HG03575 (cell line): Measurements from ENCODE around the gene SERINC1.
"Not testable (repeated sequence)": the region's sequence is repeated elsewhere in the genome, so short reads cannot be mapped to it uniquely, and the experiment has no call there.

ENCODE experiments used
- ATAC-seq: cut with Tn5 transposase; IDR thresholded peaks from one replicate; pipeline ENCODE4 v1.9.1; 2021; ENCODE audit not compliant: unreplicated experiment, insufficient number of reproducible peaks, low FRiP score; ENCODE audit errors: extremely low read depth

The SERINC1 gene

GRCh38 chr6:122471107-122472021 is at the start of gene SERINC1:
Gene SERINC1, minus strand, starts transcription at chr6:122471807. Its CDS starts 70 bp downstream, at chr6:122471737.
- ATAC-seq, result peak; percentile 99

GRCh38 chr6:122511193-122511924 is 39.8 kb upstream of the SERINC1 start:
- no peak for ATAC-seq

- not testable (repeated sequence) for ATAC-seq
These were observed 33.6 kb upstream of the SERINC1 start for GRCh38 chr6:122505170-122505569.

GRCh38 chr6:122501475-122501874 is 29.9 kb upstream of the SERINC1 start:
- no peak for ATAC-seq

- ATAC-seq, result no peak
These were observed 24.0 kb upstream of the SERINC1 start for GRCh38 chr6:122495612-122496011.

- no peak for ATAC-seq
These were observed 23.2 kb upstream of the SERINC1 start for GRCh38 chr6:122494665-122495272.

- ATAC-seq, result peak; percentile 86
These were observed 20.4 kb upstream of the SERINC1 start for GRCh38 chr6:122491919-122492555.

- no peak for ATAC-seq
These were observed 19.0 kb upstream of the SERINC1 start for GRCh38 chr6:122490607-122491006.

GRCh38 chr6:122484760-122485159 is 13.2 kb upstream of the SERINC1 start:
- ATAC-seq, result peak; percentile 88

- no peak for ATAC-seq
These were observed 11.1 kb upstream of the SERINC1 start for GRCh38 chr6:122482750-122483080.

GRCh38 chr6:122476131-122476530 is 4.5 kb upstream of the SERINC1 start:
- no peak for ATAC-seq

GRCh38 chr6:122472022-122472340 is 374 bp upstream of the SERINC1 start:
- ATAC-seq, result peak; percentile 23

- no peak for ATAC-seq
These were observed 9.7 kb downstream of the SERINC1 start for GRCh38 chr6:122461885-122462284.

- ATAC-seq, result not testable (repeated sequence)
These were observed 11.7 kb downstream of the SERINC1 start for GRCh38 chr6:122459865-122460416.

- ATAC-seq, result no peak
These were observed 12.4 kb downstream of the SERINC1 start for GRCh38 chr6:122459240-122459639.

GRCh38 chr6:122458087-122458486 is 13.5 kb downstream of the SERINC1 start:
- no peak for ATAC-seq

- not testable (repeated sequence) for ATAC-seq
These were observed 16.5 kb downstream of the SERINC1 start for GRCh38 chr6:122455116-122455515.

GRCh38 chr6:122454673-122455072 is 16.9 kb downstream of the SERINC1 start:
- ATAC-seq, result no peak

GRCh38 chr6:122452509-122452908 is 19.1 kb downstream of the SERINC1 start:
- ATAC-seq, result no peak
